Measurements from ENCODE around the gene UBE2V1. TPM values are rescaled to one million over a fixed set of nuclear protein-coding genes. Genes with fewer than 3 reads are reported as not detected.
A peak's percentile ranks its signal among the peaks of the same experiment; 100 is the strongest.

UBE2V1 gene
- total and polyA plus RNA-seq, 2 donors (not counting 3 experiments of a cell fraction or from before 2014, with no cell fraction given) = 145 to 156 TPM

GRCh38 chr20:50145566-50145965 is 32.6 kb upstream of the UBE2V1 start:
- FAIRE-seq (no peak), DNase-seq (ENCODE audit: low read depth, low spot score) (no peak)
- Histone ChIP-seq H3K4me1 (ENCODE audit: control insufficient read depth, extremely low read depth, insufficient read depth, low read length) (peaks cover 86% of the 10 kb centered on the region), H3K4me3 (replicated peaks in 1 of 3; ENCODE audit: insufficient read depth in 1 of 3, low read depth in 1 of 3, low read length in 3 of 3) (no peak overlapping the region), H3K9me1 (replicated peaks; ENCODE audit: control insufficient read depth, extremely low read depth, insufficient read depth, low read length) (no peaks in the 10 kb centered on the region), H3K27me3 (ENCODE audit: control insufficient read depth in 2 of 2, insufficient read depth in 2 of 2, low read length in 2 of 2) (no peaks in the 10 kb centered on the region), H3K79me2 (ENCODE audit: control insufficient read depth, insufficient read depth, low read length) (peaks cover 78% of the 10 kb centered on the region), H3K4me2 (ENCODE audit: insufficient read depth, low read length) (no peak overlapping the region), H4K20me1 (replicated peaks; ENCODE audit: control insufficient read depth, extremely low read depth, insufficient read depth, low read length) (no peaks in the 10 kb centered on the region), H3K9ac (replicated peaks; ENCODE audit: extremely low read depth, insufficient read depth, low read length) (no peak overlapping the region), H2AFZ (ENCODE audit: low read depth, low read length) (no peak overlapping the region), H3K36me3 (ENCODE audit: control insufficient read depth in 2 of 2, extremely low read depth in 1 of 2, insufficient read depth in 2 of 2, low read length in 2 of 2) (peaks cover 17 to 18% of the 10 kb centered on the region in 2 experiments), H3K27ac (ENCODE audit: insufficient read depth, low read depth, low read length) (peak overlapping the region; percentile 96), H3K9me3 (replicated peaks; ENCODE audit: control insufficient read depth, insufficient read depth, low read length) (no peaks in the 10 kb centered on the region)
- intact Hi-C loops (cut with micrococcal nuclease) = no loop called here
- BruUV-seq (replicated peaks) = no TSS peak
- TF ChIP-seq MYC (IDR thresholded peaks at IDR 0.05; ENCODE audit: low read depth, low read length) (no peak), FOS (IDR thresholded peaks at IDR 0.05; ENCODE audit: borderline replicate concordance, insufficient read depth, low read length) (no peak), POLR2AphosphoS5 (IDR thresholded peaks at IDR 0.05; ENCODE audit: insufficient read depth, low read depth, low read length) (no peak), EZH2 (IDR thresholded peaks at IDR 0.05; ENCODE audit: borderline replicate concordance, low read depth, low read length, severe bottlenecking) (no peak), JUN (IDR thresholded peaks at IDR 0.05; ENCODE audit: borderline replicate concordance, insufficient read depth, insufficient read length, low read depth) (no peak), GATA2 (IDR thresholded peaks at IDR 0.05; ENCODE audit: insufficient read depth, insufficient read length, low read depth, low read length) (no peak), POLR2A (IDR thresholded peaks at IDR 0.05; ENCODE audit: low read depth, low read length) (no peak)
- TF ChIP-seq, protein P1, sequence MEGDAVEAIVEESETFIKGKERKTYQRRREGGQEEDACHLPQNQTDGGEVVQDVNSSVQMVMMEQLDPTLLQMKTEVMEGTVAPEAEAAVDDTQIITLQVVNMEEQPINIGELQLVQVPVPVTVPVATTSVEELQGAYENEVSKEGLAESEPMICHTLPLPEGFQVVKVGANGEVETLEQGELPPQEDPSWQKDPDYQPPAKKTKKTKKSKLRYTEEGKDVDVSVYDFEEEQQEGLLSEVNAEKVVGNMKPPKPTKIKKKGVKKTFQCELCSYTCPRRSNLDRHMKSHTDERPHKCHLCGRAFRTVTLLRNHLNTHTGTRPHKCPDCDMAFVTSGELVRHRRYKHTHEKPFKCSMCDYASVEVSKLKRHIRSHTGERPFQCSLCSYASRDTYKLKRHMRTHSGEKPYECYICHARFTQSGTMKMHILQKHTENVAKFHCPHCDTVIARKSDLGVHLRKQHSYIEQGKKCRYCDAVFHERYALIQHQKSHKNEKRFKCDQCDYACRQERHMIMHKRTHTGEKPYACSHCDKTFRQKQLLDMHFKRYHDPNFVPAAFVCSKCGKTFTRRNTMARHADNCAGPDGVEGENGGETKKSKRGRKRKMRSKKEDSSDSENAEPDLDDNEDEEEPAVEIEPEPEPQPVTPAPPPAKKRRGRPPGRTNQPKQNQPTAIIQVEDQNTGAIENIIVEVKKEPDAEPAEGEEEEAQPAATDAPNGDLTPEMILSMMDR (IDR thresholded peaks at IDR 0.05; ENCODE audit: extremely low read depth in 1 of 2, insufficient read depth in 1 of 2, low read depth in 1 of 2, low read length in 2 of 2) = no peak
- TF ChIP-seq, protein P2, sequence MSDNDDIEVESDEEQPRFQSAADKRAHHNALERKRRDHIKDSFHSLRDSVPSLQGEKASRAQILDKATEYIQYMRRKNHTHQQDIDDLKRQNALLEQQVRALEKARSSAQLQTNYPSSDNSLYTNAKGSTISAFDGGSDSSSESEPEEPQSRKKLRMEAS (IDR thresholded peaks at IDR 0.05; ENCODE audit: insufficient read depth, insufficient read length) = no peak
- ChIA-PET CTCF (interaction anchor here (1.6 to 2.4 kb wide), 4 partner anchors 24 to 166 kb away, joined by 4 to 14 read pairs (median 8); no protein-coding TSS in a partner anchor), POLR2A (interaction anchor here (0.6 kb wide), 1 partner anchor 152 kb away, joined by 9 read pairs; no protein-coding TSS in a partner anchor)
- dilution Hi-C loops (cut with MboI; ENCODE audit: extremely low pct_ligation_motif_present, low sequenced_read_pairs) = no loop called here

Data from endothelial cell of umbilical vein (primary cell).